GM18951 (cell line): ENCODE results near the gene SPSB2.
A peak's percentile ranks its signal among the peaks of the same experiment; 100 is the strongest.

Experiments used
- POLR2A ChIP-seq: IDR thresholded peaks from 4 replicates; pipeline ENCODE4 v1.6.1; 2011; ENCODE audit warnings: mild to moderate bottlenecking; ENCODE audit not compliant: insufficient read length, insufficient read depth; ENCODE audit errors: extremely low read depth
- in situ Hi-C: fragments of 300-500 bp; cut with MboI; formaldehyde crosslinking; loops from one replicate; pipeline ENCODE4 v1.12.0; 2022; ENCODE audit warnings: low sequenced_read_pairs, mixed read lengths, inconsistent platforms; ENCODE audit not compliant: unreplicated experiment

The SPSB2 gene

DNA sequence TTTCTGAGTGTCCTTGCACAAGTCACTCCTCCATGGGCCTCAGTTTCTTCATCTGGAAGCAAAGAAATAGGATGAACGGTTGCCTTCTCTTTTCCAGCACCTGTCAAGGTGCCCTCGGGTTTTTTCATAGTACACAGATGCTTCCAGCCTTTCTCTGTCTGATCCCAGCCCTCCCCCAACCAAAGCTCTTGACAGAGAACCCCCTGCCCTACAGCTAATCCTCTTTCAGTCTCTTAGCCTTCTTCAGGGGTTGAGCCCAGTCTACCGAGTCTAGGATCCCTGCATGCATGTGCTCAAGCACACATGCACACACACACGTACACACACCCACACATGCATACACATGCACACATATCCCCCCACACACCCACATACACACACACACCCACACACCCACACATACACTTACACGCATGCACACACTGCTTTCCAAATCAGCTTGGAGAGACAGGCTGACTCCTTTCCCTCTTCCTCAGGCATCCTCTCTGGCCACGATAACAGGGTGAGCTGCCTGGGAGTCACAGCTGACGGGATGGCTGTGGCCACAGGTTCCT lies 26.7 kb downstream of the SPSB2 start:
- in situ Hi-C loops, result no loop called here
- TF ChIP-seq POLR2A, result no peak

DNA sequence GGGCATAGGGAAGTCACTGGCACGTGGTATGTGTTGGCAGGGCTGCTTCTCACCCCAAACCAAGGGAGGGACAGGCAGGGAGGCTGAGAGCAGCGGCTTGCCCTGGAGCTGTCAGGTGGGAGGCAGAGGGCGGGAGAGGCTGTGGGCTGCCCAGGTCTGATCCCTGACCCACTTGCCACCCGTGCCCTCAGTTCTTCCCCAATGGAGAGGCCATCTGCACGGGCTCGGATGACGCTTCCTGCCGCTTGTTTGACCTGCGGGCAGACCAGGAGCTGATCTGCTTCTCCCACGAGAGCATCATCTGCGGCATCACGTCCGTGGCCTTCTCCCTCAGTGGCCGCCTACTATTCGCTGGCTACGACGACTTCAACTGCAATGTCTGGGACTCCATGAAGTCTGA lies 27.7 kb downstream of the SPSB2 start:
- in situ Hi-C loops, result no loop called here
- TF ChIP-seq POLR2A, result no peak

DNA sequence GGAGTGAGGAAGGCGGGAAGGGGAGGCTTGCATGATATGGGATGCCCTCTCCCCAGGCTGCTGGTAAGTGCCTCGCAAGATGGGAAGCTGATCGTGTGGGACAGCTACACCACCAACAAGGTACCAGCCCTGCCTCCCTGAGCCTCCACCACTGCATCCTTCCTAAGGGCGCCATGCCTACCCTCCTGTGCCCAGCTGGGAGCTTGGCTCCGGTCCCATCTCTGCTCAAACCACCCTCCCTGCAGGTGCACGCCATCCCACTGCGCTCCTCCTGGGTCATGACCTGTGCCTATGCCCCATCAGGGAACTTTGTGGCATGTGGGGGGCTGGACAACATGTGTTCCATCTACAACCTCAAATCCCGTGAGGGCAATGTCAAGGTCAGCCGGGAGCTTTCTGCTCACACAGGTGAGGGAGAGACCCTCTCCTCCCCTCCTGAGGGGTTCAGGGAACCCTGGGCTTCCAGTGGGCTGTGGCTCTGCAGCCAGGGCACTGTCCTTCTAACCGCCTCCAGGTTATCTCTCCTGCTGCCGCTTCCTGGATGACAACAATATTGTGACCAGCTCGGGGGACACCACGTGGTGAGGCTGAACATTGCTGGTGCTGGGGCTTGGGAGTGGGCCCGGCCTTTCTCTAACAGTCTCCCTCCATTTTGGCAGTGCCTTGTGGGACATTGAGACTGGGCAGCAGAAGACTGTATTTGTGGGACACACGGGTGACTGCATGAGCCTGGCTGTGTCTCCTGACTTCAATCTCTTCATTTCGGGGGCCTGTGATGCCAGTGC lies 29.8 kb downstream of the SPSB2 start:
- in situ Hi-C loops, result no loop called here
- TF ChIP-seq POLR2A, result no peak

DNA sequence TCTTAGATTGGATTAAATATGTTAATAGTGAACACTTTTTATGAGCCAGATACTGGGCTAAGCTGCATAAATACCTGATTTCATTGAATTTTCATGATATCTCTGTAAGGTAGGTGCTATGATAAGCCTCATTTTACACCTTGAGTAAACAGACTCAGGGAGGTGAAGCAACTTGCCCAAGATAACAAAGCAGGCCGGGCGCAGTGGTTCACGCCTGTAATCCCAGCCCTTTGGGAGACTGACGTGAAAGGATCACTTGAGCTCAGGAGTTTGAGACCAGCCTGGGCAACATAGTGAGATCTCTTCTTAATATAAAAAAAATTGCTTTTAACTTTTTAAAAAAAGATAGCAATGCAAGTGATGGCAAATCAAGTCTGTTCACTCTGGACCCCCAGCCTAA lies 31.0 kb downstream of the SPSB2 start:
- in situ Hi-C loops, result no loop called here
- no peak for TF ChIP-seq POLR2A

DNA sequence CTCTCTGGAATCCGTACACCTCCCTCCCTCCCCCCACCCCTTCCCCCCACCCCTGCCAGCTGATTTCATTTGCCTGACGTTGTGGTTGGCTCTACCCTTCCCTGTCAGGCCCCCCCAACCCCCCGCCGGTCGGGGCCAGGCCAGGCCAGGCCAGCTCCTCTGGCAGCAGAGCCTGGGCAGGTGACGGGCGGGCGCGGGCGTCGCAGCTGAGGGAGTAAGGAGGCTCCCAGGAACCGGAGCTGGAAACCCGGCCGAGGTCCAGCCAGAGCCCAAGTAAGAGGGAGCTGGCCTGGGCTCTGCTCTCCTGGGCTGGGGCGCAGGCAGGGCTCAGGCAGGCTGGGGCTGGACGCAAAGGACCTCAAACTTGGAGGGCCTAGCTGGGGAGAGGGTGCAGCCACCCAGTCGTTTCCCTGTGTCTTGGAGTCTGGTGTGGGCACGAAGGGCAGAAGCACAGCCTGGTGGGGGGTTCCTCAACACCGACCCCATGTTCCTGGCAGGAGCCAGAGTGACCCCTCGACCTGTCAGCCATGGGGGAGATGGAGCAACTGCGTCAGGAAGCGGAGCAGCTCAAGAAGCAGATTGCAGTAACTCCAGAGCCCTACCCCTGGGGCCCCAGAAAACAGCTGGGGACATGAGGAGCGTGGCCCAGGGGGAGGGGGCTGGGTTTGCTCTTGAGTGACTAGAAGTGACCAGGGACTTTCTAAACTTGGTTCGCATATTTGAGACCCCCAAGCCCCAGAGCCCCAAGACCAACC lies 32.2 kb downstream of the SPSB2 start, which contains the start of gene GNB3:
TSS of gene GNB3 (plus strand) at position 165 of the 755 bp plus-strand sequence. CDS start at position 528, 363 bp downstream.
- in situ Hi-C loops, result no loop called here
- TF ChIP-seq POLR2A, result no peak

DNA sequence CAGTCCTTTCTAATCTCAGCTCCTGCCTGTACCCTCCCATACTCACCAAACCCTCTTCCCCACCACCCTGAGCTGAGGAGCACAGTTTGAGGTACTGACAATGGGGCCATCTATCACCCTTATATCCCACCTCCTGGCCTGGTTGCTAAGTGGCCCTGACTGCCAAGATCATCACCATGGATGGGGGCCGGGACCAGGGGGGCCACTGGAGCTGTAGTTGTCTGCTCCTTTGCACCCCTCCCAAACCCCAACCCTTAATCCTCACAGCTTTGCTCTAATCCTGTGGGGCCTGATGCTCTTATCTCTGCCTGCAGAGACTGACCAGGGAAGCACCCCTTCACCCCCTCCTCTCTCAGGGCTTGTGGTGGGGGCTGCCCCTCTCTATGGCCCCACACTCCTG lies 32.8 kb downstream of the SPSB2 start:
- TF ChIP-seq POLR2A, result no peak
- in situ Hi-C loops, result no loop called here

DNA sequence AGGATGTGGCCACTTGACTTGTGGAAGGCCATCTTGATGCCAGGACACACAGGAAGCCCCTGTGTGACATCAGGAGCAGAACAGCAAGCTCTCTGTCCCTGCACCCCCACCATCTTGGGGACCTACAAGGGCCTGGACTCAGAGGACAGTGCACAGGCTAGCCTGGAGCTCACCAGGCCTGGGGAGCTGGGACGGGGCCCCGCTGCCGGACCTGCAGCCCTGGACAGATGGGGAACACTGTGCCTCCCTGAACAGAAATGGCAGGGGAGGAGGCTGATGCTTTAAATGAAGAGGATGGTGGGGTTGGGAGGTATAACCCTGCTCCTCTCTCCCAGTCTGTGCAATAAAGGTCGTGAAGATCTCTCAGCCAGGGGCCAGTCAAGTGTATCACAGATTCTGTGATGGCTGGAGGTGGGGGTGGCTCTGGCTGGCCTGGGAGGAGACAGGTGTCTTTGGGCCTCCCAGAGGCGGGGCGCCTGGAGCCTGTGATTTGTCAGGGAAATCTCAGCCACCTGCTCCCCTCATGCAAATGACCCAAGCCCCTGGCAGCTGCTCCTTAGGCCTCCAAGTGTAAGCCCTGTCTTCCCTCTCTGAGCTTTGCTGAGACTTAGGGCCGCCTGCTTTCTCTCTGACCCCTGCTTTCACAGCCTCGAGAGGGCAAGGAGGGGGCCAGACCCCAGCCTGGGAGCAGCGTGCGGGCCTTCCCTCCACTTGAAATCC lies 33.5 kb downstream of the SPSB2 start:
- TF ChIP-seq POLR2A, result peak; percentile 54
- in situ Hi-C loops, result no loop called here

DNA sequence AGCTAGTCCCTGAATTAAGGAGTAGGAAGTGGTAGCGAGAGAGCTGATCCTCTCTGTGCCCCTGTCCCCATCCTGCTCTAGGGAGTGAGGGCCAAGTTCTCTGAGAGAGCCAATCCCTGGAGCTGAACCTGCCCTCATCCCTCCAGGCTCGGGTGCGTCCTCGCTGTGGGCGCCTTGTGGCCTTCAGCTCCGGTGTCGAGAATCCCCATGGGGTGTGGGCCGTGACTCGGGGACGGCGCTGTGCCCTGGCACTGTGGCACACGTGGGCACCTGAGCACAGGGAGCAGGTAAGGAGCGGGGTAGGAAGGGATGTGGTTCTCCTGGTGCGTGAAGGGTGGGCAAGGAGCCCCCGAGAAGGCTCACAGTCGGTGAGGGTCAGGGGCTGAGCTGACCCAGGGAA lies 34.2 kb downstream of the SPSB2 start:
- in situ Hi-C loops, result no loop called here

DNA sequence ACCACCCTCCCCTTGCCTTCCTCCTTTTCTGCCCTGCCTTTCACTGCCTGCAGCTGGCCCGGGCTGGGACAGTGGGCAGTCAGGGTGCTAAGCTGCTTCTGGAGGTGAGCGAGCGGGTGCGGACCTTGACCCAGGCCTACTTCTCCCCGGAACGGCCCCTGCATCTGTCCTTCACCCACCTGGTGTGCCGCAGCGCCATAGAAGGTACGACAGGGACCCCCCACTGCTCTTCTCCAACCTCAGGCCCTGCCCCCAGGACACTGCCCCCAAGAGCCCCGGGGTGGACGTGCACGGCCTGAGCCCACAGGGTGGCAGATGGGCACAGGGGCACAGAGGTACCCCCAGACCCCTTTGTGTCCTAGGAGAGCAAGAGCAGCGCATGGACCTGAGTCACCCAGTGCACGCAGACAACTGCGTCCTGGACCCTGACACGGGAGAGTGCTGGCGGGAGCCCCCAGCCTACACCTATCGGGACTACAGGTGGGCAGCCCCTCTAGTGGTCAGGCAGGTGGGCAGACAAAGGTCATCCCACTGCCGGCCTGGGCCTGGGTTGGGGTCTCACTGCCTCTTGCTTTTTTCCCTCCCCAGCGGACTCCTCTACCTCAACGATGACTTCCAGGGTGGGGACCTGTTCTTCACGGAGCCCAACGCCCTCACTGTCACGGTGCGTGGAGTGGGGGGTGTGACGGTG lies 35.6 kb downstream of the SPSB2 start:
- in situ Hi-C loops, result no loop called here
- no peak for TF ChIP-seq POLR2A

More for the DNA sequence above, 34.2 kb downstream of the SPSB2 start:
- no peak for TF ChIP-seq POLR2A

DNA sequence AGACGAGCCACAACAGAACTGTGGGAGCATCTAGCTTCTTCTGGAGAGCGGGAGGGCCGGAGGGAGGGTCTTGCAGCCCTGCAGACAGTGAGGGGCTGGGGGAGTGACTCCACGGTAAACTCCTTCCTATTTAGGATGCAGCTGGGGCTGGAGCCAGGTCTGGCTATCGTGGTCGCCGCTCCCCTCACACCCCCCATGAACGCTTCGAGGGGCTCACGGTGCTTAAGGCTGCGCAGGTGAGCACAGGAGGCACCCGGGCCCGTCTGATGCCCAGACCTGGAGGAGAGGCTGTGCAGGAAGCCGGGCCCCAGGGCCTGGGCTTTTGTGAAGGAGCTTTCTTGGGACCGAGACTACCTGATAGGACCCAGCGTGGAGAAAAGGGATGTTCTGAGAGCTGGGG lies 36.3 kb downstream of the SPSB2 start:
- in situ Hi-C loops, result no loop called here
- no peak for TF ChIP-seq POLR2A

DNA sequence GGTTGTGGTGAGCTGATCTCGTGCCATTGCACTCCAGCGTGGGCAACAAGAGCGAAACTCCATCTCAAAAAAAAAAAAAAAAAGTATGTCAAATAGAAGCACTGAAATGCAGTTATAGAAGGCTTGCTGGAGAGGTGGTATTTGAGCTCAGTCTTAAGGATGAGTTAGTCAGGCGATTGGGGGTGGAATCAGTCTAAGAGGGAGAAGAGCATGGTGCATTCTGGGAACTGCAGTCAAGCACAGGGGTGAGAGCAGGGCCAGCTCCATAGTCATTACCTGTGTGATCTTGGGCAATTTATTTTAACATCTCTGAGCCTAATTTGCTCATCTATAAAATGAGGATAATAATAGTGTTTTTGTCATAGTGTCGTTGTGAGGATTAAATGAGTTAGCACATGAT lies 38.2 kb downstream of the SPSB2 start:
- in situ Hi-C loops, result no loop called here

DNA sequence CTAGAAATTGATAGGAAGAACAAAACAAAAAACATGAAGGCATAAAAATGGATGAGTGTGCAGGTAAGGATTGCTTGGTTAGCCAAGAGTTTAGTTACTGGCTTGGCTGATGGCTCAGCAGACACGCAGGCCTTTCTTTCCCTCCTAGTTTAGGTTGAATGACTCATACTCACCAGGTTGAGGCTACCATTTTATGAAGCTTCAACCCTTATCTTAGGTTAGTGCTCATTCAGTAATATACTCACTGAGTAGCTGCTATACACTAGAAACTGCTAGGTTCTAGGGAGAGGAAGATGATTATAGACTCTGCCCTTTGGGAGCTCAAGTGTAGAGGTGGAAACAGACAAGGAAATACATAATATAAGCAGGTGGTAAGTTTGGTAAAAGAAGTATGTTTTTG lies 38.8 kb downstream of the SPSB2 start:
- TF ChIP-seq POLR2A, result no peak
- in situ Hi-C loops, result no loop called here

More for the DNA sequence above, 38.2 kb downstream of the SPSB2 start:
- TF ChIP-seq POLR2A, result no peak
